Dendritic cell treated with granulocyte-macrophage colony-stimulating factor and Interleukin-4, amounts not matched to agents 40 ng/mL and 50 ng/mL, for 4 days (primary cell): Measurements from ENCODE around the gene TTC22.

ENCODE experiments used
- H3K27ac Mint-ChIP-seq: one replicate; pipeline ENCODE4 v1.8.0; 2022; ENCODE audit warnings: mild to moderate bottlenecking, mixed read lengths
- H3K27me3 Mint-ChIP-seq: one replicate; pipeline ENCODE4 v1.8.0; 2022; ENCODE audit warnings: mild to moderate bottlenecking, mixed read lengths
- H3K36me3 Mint-ChIP-seq: one replicate; pipeline ENCODE4 v1.8.0; 2022; ENCODE audit warnings: low read depth, mixed read lengths
- H3K4me1 Mint-ChIP-seq: one replicate; pipeline ENCODE4 v1.8.0; 2022; ENCODE audit warnings: low read depth, mixed read lengths
- H3K4me3 Mint-ChIP-seq: one replicate; pipeline ENCODE4 v1.8.0; 2022; ENCODE audit warnings: mild to moderate bottlenecking, moderate library complexity, mixed read lengths
- H3K9me3 Mint-ChIP-seq: one replicate; pipeline ENCODE4 v1.8.0; 2022; ENCODE audit warnings: mixed read lengths
- intact Hi-C: fragments of 100-400 bp; cut with micrococcal nuclease; formaldehyde crosslinking; loops from one replicate; pipeline ENCODE4 v1.15.0; 2022

The TTC22 gene

DNA sequence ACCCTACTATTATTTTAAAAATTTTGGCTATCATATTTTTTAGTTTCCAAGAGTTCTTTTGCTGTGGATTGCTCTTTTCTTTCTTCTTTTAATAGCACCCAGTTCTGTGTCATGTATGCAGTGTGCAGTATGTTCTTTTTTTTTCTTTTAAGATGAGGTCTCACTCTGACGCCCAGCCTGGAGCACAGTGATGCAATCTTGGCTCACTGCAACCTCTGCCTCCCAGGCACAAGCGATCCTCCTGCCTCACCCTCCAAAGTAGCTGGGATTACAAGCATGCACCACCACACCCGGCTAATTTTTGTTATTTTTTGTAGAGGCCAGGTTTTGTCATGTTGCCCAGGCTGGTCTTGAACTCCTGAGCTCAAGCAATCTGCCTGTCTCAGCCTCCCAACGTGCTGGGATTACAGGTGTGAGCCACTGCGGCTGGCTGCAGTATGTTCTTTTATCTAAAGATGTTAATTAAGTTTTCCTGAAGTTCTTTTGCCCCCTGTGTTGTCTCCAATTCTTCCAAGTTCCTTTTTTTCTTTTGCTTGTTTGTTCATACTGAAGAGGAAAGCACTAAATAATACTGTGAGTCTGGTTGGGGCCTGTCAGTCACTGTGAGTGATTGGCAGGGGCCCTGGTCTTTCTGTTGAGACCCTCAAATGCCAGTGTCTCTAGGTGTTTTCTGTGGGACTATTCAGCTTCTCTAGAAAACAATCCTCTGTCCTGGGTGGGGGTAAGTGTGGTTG lies 17.5 kb upstream of the TTC22 start:
- intact Hi-C loops = loop anchor here (10.0 kb wide), 1 partner anchor 324 kb away; no protein-coding TSS in a partner anchor
- H3K36me3 Mint-ChIP-seq = no peaks in the 10 kb centered on the region
- H3K4me1 Mint-ChIP-seq = no peaks in the 10 kb centered on the region
- no peaks in the 10 kb centered on the region for H3K27me3 Mint-ChIP-seq
- peaks cover 5% of the 10 kb centered on the region for H3K9me3 Mint-ChIP-seq
- H3K4me3 Mint-ChIP-seq = no peak overlapping the region
- no peak overlapping the region for H3K27ac Mint-ChIP-seq

DNA sequence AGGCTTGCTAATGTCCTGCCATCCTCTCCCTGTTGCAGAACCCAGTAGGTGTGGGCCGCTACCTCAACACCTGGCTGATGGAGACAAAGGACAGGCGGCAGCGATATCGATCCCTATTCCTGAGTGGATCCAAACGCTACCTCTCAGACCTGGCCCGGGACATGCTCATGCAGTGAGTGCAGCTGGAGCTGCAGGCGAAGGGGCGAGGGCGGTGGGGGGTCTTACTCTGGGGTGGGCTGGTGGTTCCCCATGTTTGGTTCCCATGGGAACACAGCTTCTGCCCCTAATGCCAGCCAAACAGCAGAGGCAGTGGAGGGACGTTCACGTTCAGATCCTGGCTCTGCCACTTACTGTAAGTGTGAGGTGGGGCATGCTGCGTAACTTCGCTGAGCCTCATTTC lies 15.8 kb upstream of the TTC22 start:
- Mint-ChIP-seq H3K4me1 (no peaks in the 10 kb centered on the region), H3K9me3 (no peaks in the 10 kb centered on the region), H3K36me3 (no peaks in the 10 kb centered on the region), H3K27me3 (no peaks in the 10 kb centered on the region), H3K4me3 (no peak overlapping the region), H3K27ac (no peak overlapping the region)
- intact Hi-C loops = loop anchor here (10.0 kb wide), 1 partner anchor 322 kb away; no protein-coding TSS in a partner anchor

DNA sequence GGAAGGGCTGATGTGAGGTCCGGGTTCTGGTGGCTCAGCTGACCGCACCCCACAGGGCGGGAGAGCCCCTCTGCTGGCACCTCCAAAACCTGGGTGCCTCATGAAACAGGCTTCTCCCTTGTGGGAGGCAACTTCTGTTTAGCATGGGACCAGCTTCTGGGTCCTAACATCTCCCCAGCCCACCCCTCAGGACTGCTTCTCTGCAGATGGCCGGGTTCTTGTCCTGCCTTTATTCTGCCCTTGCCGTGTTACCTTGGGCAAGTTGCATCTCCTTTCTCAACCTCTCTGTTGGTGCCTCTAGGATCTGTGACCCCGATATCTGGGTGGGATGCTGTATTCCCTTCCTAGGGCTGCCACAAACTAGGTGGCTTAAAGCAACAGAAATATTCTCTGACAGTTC lies 15.0 kb upstream of the TTC22 start:
- Mint-ChIP-seq H3K27me3 (no peaks in the 10 kb centered on the region), H3K36me3 (no peaks in the 10 kb centered on the region), H3K4me3 (no peak overlapping the region), H3K9me3 (no peaks in the 10 kb centered on the region), H3K4me1 (no peaks in the 10 kb centered on the region), H3K27ac (no peak overlapping the region)
- intact Hi-C loops = loop anchor here (10.0 kb wide), 1 partner anchor 321 kb away; no protein-coding TSS in a partner anchor

DNA sequence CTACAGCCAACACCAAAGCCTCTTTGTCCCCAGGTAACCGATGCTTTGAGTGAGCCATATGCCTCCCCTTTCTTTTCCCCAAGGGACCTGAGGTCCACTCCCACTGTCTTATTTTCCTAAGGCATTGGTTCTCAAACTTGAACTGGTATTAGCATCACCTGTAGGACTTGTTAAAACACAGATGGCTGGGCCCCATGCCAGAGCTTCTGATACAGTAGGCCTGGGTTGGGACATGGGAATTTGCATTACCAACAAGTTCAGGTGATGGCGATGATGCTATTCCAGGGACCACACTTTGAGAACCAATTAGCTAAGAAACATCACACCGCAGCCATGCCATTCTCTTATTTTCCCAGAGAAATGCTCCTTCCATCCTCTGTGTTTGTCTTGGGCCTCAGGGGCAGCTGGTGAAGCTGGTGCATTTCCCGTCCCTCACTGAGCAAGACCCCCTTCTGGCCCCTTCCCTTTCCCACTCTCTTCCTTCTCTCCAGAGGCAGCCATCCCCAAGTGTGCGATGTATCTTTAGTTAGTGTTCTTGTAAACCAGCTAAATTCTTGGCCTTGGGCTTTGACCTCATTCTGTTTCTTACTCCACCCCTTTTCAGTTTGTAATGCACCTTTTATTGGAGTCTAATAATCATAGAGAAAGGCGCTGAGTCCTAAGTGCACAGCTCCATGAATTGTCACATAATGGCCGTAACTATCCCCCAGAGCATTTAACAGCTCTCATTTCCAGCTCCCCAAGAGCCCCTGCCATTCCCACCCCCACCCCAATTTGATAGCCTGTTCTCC lies 14.2 kb upstream of the TTC22 start:
- Mint-ChIP-seq H3K9me3 (no peaks in the 10 kb centered on the region), H3K27ac (no peak overlapping the region), H3K4me1 (no peaks in the 10 kb centered on the region), H3K36me3 (no peaks in the 10 kb centered on the region), H3K4me3 (no peak overlapping the region), H3K27me3 (peaks cover 1% of the 10 kb centered on the region)
- intact Hi-C loops = loop anchor here (10.0 kb wide), 1 partner anchor 320 kb away; no protein-coding TSS in a partner anchor

DNA sequence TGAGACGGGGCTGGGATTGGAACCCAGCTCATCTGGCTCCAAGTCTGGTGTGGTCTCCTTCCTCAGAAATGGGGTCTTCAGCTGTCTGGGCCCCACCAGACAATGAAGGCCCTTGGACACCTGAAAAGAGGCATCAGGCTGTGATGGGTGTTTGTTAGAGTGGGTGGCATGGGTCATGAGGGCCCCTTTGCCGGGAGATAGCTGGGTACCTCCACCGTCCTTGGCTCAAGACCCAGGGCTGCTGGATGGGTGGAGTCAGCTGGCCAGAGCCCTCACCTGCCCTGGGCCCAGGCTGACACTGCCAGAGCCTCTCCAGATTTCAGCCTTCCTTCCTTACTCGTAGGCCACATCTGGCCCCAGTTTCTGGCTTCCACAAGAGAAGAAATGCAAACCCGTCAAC lies 13.4 kb upstream of the TTC22 start:
- Mint-ChIP-seq H3K4me1 (no peaks in the 10 kb centered on the region), H3K36me3 (no peaks in the 10 kb centered on the region), H3K27ac (no peak overlapping the region), H3K4me3 (no peak overlapping the region), H3K27me3 (peaks cover 1% of the 10 kb centered on the region), H3K9me3 (no peaks in the 10 kb centered on the region)
- intact Hi-C loops = loop anchor here (5.0 to 10.0 kb wide), 2 partner anchors 320 to 1327 kb away; no protein-coding TSS in a partner anchor

DNA sequence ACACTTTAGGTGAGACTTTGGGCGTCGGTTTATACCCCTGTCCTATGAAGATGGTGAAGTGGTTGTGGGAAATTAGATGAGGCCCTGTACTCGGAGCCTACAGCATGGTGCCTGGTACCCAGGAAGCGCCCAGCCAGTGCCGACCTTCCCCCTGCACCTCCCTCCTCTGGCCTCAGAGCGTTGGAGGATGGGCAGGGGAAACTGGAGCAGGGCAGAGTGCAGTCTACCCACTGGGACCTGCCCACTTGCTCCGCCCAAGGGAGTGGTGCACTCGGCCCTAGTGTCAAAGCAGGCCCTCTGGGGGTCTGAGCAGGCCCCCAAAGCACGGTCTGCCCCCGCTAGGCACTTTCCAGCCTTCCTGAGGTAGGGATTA lies 13.0 kb upstream of the TTC22 start:
- Mint-ChIP-seq H3K4me3 (no peak overlapping the region), H3K27ac (no peak overlapping the region), H3K4me1 (no peaks in the 10 kb centered on the region), H3K27me3 (peaks cover 1% of the 10 kb centered on the region), H3K36me3 (no peaks in the 10 kb centered on the region), H3K9me3 (no peaks in the 10 kb centered on the region)
- intact Hi-C loops = loop anchor here (5.0 to 10.0 kb wide), 2 partner anchors 319 to 1327 kb away; no protein-coding TSS in a partner anchor

DNA sequence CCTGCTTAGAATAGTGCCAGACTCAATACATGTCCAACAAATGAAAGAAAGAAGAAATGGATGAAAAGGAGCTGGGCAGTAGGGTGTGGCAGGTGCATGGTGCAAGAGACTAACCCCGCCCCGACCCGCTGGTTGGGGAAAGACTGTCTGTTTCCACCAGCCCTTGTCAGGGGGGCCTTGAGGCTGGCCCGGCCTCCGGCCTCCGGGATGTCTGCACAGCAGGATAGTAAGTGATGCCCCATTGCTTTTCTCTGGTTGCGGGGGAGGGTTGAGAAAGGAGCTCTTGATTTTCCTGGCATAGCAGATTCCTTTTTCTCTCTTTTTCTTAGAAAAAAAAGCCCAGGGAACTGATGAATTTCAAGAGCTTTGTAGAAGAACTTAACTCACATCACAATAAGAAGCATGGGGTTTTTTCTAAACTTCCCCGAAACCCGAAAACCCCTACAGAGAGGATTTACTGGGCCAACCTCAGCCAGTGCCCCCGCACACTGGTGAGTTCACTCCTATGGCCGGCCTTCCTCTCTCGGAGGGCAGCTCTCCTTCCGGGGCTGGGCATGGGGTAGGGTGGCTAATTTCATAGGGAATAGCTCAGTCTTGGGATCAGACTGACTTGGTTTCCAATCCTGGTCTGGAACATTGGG lies 12.5 kb upstream of the TTC22 start:
- Mint-ChIP-seq H3K36me3 (no peaks in the 10 kb centered on the region), H3K4me3 (no peak overlapping the region), H3K4me1 (no peaks in the 10 kb centered on the region), H3K27ac (no peak overlapping the region), H3K9me3 (no peaks in the 10 kb centered on the region), H3K27me3 (peaks cover 1% of the 10 kb centered on the region)
- intact Hi-C loops = loop anchor here (5.0 to 10.0 kb wide), 2 partner anchors 319 to 1326 kb away; no protein-coding TSS in a partner anchor

DNA sequence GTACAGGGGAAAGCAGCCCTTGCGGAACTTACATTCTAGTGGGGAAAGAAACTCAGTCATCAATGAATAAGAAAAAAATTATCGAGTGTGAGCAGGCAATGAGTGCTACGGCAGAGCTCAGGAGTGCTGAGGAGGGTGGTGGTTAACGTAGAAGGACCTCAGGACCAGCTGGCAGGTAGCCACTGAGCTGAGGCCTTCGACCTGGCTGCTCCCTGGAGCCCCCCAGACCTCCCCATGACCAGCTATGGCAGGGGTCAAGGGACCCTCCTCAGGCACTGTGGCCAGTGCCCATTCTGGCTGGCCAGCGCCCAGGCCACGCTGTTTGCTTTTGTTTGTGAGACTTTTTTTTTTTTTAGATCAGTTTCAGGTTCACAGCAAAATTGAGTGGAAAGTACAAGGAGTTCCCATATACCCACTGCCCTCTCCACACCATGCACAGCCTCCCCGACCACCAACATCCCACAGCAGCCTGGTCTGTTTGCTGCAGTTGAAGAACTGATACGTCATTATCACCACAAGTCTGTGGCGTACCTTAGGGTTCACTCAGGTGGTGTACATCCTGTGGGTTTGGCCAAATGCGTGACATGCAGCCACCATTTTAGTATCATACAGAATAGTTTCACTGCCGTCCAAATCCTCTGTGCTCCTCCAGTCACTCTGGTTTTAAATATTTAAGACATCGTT lies 11.8 kb upstream of the TTC22 start:
- H3K9me3 Mint-ChIP-seq = no peaks in the 10 kb centered on the region
- H3K27ac Mint-ChIP-seq = no peak overlapping the region
- intact Hi-C loops = loop anchor here (5.0 to 10.0 kb wide), 2 partner anchors 318 to 1326 kb away; no protein-coding TSS in a partner anchor
- no peaks in the 10 kb centered on the region for H3K4me1 Mint-ChIP-seq
- peaks cover 1% of the 10 kb centered on the region for H3K27me3 Mint-ChIP-seq
- H3K36me3 Mint-ChIP-seq = no peaks in the 10 kb centered on the region
- no peak overlapping the region for H3K4me3 Mint-ChIP-seq

DNA sequence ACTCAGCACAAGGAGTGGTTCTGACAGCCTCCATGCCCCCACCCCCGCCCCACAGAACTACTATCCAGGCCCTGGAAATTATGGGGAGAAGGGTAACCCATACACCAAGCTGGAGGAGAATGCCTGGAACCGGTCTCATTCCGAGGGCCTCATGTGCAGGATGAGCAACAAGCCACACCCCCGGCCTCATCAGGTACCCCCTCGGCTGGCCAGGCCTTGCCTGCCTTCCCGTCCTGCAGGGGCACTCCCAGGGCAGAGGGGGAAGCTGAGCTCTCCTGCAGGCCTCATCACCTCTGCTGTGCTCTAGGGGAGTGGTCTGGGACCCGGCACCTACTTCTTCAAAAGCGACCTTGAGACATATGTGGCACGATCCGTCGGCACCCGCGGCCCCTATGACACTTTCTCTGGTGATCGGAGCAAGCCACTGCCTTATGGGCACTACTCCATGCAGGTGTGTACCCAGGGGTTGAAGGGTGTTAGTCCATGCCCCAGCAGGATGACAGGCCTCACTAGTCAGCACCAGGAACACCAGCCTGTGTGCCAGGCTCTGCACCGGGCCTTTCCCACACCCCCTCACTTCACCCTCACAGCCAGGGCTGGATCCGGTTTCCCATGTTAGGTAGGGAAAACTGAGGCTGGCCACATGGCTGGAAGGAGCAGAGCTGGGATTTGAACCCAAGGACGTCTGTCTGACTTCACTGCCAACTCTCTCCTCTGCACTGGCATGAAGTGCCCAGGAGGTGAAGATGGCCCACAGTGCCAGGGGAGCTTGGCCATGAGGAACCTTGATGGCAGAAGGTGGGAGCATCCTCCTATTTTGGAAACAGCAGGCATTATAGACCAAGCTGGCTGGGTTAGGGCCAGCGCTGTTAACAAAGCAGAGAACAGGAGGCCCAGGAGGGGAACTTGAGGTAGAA lies 10.9 kb upstream of the TTC22 start:
- no peak overlapping the region for H3K27ac Mint-ChIP-seq
- no peaks in the 10 kb centered on the region for H3K9me3 Mint-ChIP-seq
- intact Hi-C loops = loop anchor here (2.0 to 10.0 kb wide), 3 partner anchors 317 to 1325 kb away; no protein-coding TSS in a partner anchor
- no peaks in the 10 kb centered on the region for H3K36me3 Mint-ChIP-seq
- no peak overlapping the region for H3K4me3 Mint-ChIP-seq
- peaks cover 1% of the 10 kb centered on the region for H3K27me3 Mint-ChIP-seq
- peaks cover 8% of the 10 kb centered on the region for H3K4me1 Mint-ChIP-seq

DNA sequence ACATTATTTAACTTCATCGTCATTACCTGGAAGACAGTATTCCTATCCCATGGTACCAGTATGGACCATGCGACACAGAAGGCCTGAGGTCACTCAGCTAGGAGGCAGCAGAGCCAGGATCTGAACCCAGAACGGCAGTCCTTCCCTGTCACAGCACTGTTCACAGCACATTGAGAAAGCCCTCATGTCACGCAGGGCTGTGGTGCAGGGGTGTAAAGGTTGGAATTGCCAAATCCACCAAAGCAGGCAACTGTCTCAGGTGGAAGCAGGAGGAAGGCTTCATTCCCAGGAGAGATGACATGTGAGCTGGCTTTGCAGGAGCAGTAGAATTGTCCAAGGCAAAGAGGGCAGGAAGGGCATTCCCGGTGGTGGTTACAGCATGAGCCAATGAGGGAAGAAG lies 9.9 kb upstream of the TTC22 start:
- H3K9me3 Mint-ChIP-seq = no peaks in the 10 kb centered on the region
- H3K36me3 Mint-ChIP-seq = no peaks in the 10 kb centered on the region
- intact Hi-C loops = loop anchor here (2.0 to 10.0 kb wide), 3 partner anchors 316 to 1324 kb away; no protein-coding TSS in a partner anchor
- no peak overlapping the region for H3K4me3 Mint-ChIP-seq
- H3K27me3 Mint-ChIP-seq = peaks cover 1% of the 10 kb centered on the region
- no peak overlapping the region for H3K27ac Mint-ChIP-seq
- H3K4me1 Mint-ChIP-seq = peaks cover 10% of the 10 kb centered on the region

DNA sequence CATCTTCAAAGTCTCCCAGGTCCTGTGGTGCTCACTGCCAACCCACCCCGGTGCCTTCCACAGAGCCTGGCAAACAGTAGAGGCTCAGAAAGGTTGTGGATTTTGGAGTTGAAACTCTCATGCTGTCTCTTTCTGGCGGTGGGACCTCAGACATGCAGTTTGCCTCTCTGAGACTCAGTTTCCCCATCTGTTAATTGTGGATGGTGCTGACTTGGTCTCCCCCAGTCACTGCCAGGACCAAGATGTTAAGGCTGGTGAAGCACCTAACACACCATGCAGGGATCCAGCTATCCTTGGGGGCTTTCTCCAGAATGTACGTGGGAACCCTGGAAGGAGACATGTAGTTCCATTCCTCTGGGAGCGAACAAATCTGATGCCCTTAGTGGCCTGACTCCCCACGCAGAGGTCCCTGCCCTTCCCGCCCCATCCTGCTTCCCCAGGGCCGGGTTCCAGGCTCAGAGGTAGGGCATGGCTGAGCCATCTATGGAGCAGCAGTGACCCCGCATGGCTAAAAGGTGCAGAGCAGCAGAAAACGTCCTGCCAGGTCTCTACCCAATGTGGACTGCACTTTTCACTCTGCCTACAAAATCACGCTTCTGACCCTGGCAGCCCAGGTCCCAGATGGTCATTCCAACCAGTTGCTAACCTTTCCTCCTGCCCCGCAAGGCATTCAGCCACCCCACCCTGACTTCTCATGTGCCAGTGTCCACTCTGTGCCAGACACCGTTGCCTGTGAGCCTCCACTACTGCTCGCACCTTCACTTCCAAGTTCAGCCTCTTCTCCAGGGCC lies 9.2 kb upstream of the TTC22 start:
- H3K9me3 Mint-ChIP-seq = no peaks in the 10 kb centered on the region
- H3K4me3 Mint-ChIP-seq = no peak overlapping the region
- peaks cover 10% of the 10 kb centered on the region for H3K4me1 Mint-ChIP-seq
- intact Hi-C loops = loop anchor here (1.0 to 10.0 kb wide), 4 partner anchors 138 to 1323 kb away; no protein-coding TSS in a partner anchor
- H3K27ac Mint-ChIP-seq = no peak overlapping the region
- H3K36me3 Mint-ChIP-seq = no peaks in the 10 kb centered on the region
- H3K27me3 Mint-ChIP-seq = peaks cover 1% of the 10 kb centered on the region

DNA sequence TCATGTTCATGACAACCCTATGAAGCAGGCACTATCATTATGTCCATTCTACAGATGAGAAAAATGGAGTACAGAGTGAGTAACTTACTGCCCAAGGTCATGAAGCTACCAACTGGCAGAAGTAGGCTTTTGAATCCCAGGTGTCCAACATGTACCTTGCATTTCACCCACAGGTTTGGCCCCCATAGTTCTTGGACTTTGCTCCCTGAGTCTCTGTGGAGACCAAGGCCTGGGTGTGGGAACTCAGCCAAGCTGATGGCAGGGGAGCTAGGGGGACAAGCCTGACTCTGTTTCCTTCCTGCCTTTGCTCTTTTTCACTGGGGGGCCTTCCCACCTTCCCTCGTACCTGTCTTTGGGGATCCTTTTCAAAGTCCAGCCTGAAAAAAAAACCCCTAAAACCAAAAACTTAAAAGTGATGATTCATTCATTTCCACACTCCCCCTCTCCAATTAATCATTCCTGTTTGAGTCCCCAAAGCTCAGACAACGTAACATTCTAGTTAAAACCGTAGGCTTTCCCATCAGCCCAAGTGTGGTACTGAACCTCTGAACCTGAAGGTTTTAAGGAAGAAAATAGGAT lies 8.5 kb upstream of the TTC22 start:
- H3K9me3 Mint-ChIP-seq = no peaks in the 10 kb centered on the region
- no peak overlapping the region for H3K4me3 Mint-ChIP-seq
- H3K27ac Mint-ChIP-seq = no peak overlapping the region
- peaks cover 10% of the 10 kb centered on the region for H3K4me1 Mint-ChIP-seq
- intact Hi-C loops = loop anchor here (1.0 to 10.0 kb wide), 4 partner anchors 137 to 1322 kb away; no protein-coding TSS in a partner anchor
- H3K36me3 Mint-ChIP-seq = no peaks in the 10 kb centered on the region
- peaks cover 1% of the 10 kb centered on the region for H3K27me3 Mint-ChIP-seq
